ENCODE data around the gene NKG7. TPM values are rescaled to one million over a fixed set of nuclear protein-coding genes. Genes with fewer than 3 reads are reported as not detected.

The NKG7 gene
- total and polyA plus RNA-seq, 2 of the 13 experiments (the other 11 are each of a cell fraction or from before 2014, with no cell fraction given), result 0.40 TPM; not detected in 1

DNA sequence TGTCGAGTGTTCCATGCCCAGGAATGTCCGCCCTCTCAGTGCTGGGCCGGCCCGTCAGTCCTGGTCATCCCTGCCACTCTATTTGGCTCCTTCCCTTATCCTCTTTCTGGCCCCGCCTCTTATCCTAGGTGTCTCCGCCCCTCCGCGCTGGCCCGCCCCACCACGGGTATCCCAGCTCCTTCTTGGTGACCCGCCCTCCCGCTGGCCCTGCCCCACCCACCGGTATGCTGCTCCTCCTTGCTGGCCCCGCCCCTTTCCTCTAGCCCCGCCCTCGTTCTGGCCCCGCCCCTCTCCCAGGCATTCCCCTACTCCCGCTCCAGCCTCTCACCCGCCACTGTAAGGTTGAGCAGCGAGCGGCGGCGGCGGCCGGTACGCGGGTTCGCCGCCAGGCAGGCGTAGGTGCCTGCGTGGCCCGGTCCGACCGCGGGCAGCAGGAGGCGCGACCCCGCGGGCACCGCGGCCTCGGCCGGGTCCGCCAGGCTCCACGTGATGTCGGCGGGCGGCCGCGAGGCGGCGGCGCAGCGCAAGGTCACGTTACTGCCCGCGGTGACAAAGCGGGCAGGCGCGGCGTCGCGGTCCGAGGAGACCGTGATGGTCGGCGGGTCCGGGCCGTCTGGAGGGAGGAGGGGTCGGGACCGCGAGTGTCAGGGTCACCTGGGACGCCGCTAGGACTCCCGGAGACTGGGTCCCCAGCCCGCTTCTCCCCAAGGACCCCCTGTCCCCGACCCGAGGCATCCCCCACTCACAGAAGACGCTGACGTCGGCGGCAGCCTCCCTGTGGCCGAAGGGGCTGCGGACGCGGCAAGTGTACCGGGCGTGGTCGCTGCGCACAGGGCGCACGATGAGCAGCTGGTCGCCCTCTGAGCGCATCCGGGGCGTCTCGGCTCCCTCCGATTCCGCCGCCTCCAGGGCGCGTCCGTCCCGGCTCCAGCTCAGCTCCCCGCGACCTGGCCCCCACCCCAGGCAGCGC lies 32.5 kb downstream of the NKG7 start (continued):
- TF ChIP-seq PLSCR1 (CRISPR knock-in tag; IDR thresholded peaks at IDR 0.05; ENCODE audit: borderline replicate concordance) (no peak), ZBTB40 (IDR thresholded peaks at IDR 0.05) (no peak), ZBTB40 (CRISPR knock-in tag; IDR thresholded peaks at IDR 0.05) (no peak), ARID2 (CRISPR knock-in tag; IDR thresholded peaks at IDR 0.05; ENCODE audit: borderline replicate concordance) (no peak), ZNF17 (CRISPR knock-in tag; IDR thresholded peaks at IDR 0.05) (no peak), KLF13 (CRISPR knock-in tag; IDR thresholded peaks at IDR 0.05) (no peak), BRCA1 (CRISPR knock-in tag; IDR thresholded peaks at IDR 0.05) (no peak), FOXC1 (CRISPR knock-in tag; IDR thresholded peaks at IDR 0.05; ENCODE audit: borderline replicate concordance) (no peak), ZFP36L1 (CRISPR knock-in tag; IDR thresholded peaks at IDR 0.05) (no peak), ZNF7 (CRISPR knock-in tag; IDR thresholded peaks at IDR 0.05) (no peak), RBFOX2 (IDR thresholded peaks at IDR 0.05; ENCODE audit: low read depth, low read length) (peak; percentile 86), ZNF746 (CRISPR knock-in tag; IDR thresholded peaks at IDR 0.05) (no peak), U2AF1 (optimal IDR thresholded peaks at IDR 0.05; ENCODE audit: low read depth, low read length) (no peak)
- TF ChIP-seq, protein P1, sequence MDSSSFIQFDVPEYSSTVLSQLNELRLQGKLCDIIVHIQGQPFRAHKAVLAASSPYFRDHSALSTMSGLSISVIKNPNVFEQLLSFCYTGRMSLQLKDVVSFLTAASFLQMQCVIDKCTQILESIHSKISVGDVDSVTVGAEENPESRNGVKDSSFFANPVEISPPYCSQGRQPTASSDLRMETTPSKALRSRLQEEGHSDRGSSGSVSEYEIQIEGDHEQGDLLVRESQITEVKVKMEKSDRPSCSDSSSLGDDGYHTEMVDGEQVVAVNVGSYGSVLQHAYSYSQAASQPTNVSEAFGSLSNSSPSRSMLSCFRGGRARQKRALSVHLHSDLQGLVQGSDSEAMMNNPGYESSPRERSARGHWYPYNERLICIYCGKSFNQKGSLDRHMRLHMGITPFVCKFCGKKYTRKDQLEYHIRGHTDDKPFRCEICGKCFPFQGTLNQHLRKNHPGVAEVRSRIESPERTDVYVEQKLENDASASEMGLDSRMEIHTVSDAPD (CRISPR knock-in tag; IDR thresholded peaks at IDR 0.05), result no peak
- TF ChIP-seq, protein P2, sequence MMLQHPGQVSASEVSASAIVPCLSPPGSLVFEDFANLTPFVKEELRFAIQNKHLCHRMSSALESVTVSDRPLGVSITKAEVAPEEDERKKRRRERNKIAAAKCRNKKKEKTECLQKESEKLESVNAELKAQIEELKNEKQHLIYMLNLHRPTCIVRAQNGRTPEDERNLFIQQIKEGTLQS (CRISPR knock-in tag; IDR thresholded peaks at IDR 0.05), result no peak
- TF ChIP-seq, protein P3, sequence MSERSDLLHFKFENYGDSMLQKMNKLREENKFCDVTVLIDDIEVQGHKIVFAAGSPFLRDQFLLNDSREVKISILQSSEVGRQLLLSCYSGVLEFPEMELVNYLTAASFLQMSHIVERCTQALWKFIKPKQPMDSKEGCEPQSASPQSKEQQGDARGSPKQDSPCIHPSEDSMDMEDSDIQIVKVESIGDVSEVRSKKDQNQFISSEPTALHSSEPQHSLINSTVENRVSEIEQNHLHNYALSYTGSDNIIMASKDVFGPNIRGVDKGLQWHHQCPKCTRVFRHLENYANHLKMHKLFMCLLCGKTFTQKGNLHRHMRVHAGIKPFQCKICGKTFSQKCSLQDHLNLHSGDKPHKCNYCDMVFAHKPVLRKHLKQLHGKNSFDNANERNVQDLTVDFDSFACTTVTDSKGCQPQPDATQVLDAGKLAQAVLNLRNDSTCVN (CRISPR knock-in tag; IDR thresholded peaks at IDR 0.05; ENCODE audit: borderline replicate concordance), result no peak

Data from HepG2 (cell line).